HG03060 (cell line): Measurements from ENCODE around the gene OR6C70.

ENCODE experiments used
- ATAC-seq: cut with Tn5 transposase; IDR thresholded peaks from one replicate; pipeline ENCODE4 v1.9.1; 2021; ENCODE audit warnings: low read depth, moderate number of reproducible peaks; ENCODE audit not compliant: unreplicated experiment

The OR6C70 gene

DNA sequence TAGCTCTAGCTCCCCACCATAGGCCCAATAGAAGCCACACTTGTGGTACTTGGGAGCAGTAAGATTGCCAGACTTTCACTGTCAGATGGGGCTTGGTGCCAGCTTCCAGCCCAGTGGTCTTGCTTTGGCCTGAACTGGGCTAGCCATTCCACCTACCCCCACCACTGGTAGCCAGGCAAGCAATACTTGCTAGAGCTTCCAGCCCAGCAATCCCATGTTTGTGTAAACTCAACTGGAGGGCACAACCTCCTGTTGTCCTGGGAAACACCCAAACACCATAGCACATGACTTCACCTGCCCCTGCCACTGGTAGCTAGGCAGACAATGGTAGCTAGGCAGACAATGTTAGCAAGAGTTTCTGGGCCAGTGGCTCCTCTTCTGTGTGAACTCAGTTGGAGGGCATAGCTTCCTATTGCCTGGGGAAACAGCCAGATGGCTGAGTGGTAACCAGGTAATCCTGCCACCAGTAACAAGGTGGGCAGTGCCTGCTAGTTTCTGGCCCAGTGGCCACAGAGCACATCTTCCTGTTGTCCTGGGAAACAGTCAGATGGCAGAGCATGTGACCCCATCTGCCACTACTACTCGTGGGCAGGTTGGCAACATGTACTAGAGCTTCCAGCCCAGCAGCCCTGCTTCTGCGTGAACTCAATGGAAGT lies 49.5 kb downstream of the OR6C70 start:
- ATAC-seq, result no peak
